HG03280 (cell line): ENCODE data around the gene H1-8.
"Not testable (repeated sequence)": the region's sequence is repeated elsewhere in the genome, so short reads cannot be mapped to it uniquely, and the experiment has no call there.

Experiments
- ATAC-seq: cut with Tn5 transposase; IDR thresholded peaks from one replicate; pipeline ENCODE4 v1.9.1; 2021; ENCODE audit warnings: mild to moderate bottlenecking, moderate library complexity; ENCODE audit not compliant: unreplicated experiment

Gene H1-8

DNA sequence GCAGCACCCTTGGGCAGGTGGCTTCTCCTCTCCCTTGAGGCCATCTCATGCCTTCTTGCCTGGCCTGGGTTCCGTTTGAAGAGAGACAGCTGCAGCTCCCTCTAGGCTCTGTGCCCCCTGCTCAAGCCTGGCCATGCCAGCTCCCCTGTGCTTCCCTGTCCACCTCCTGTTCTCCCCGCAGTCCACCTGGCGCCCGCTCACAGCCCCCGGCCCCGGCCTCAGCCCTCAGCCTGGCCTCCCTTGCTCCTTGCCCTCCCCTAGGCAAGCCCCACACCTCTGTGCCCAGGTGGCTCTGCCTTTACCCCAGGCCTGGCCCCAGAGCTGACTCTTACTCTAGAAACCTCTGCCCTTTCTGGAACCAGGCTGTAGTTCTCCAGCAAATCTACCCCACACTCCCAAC is 28.4 kb upstream of the H1-8 start:
- ATAC-seq, result no peak

DNA sequence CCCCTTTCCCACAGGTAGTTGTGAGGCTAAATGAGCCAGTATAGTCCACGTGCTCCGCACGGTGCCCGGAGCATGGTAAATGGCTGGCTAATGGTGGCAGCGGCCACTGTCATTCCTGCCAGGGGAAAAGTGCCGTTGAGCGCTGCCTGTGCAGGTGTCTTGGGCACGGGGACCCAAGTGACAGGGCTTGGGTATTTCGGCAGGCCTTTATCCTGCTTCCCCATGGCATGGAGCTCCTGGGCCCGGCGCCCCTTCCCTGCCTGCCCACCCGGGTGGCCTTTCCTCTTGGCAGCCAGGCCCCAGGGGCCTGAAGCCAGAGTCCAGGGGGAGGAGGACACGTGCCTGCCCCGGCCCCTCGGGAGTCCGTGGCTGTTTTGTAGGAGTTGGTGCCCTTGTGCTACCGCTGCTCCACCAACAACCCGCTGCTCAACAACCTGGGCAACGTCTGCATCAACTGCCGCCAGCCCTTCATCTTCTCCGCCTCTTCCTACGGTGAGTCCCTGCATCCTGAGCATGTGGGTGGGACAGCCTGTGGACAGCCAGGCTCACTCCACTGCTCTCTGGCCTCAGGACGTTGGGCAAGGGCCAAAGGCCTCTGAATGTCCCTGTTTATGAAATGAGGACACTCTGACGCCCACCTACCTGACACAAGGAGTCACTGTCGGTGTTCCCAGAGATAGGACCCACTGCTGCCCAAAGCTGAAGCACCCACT is 27.7 kb upstream of the H1-8 start:
- not testable (repeated sequence) for ATAC-seq

DNA sequence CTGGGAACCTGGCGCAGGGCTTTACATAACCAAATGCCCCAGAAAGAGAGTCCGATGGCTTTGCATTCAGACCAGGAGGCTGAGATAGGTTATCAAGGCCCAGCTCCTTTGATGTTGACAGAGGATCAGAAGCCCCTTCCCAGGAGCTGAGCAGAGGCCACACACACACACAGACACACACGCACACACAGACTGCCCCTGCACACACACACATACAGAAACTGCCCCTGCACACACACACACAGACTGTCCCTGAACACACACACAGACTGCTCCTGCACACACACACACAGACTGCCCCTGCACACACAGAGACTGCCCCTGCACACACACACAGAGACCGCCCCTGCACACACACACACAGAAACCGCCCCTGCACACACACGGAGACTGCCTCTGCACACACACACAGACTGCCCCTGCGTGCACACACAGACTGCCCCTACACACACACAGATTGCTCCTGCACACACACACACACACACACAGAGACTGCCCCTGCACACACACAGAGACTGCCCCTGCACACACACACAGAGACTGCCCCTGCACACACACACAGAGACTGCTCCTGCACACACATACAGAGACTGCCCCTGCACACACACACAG is 27.0 kb upstream of the H1-8 start:
- ATAC-seq, result not testable (repeated sequence)

DNA sequence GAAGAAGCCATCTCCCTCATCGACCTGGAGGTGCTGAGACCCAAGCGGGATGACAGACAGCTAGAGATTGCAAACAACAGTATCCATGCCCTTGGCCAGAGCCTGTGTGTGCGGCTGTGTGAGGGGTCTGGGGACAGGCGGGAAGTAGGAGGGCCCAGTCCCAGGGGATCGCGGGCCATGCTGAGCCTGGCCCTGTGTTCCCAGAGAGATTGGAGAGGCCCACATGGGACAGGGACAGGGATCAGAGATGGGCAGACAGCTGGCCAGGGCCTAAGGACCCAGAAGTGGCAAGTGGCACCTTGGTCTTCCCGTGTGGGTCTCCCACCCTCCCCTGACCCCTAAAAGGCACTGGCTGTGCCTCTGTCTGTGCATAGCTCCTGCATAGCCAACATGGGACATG is 25.5 kb upstream of the H1-8 start:
- ATAC-seq, result no peak

DNA sequence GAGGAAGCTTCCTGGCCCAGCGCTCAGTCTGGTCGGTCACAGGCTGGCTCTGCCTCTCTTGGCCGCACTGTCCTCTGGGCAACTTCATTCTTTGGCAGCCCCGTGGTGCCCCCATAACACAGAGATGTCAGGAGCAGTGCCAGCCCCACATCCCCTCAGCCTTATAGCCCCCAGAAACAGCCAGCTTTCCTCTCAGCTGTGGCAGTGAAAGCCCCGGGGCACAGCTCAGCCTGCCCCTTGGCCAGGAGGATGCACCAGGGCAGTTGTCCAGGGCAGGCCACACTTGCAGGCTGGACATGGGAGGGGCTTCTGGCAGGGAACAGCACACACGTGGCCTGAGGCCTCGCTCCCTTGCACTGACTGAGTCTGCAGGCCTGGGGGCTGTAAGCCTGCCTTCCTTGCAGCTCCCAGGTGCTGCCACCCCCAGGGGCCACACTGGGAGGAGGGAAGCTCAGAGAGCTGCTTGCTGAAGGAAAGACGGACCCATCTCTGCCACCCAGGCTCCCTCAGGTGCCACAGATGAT is 24.9 kb upstream of the H1-8 start:
- ATAC-seq, result no peak

DNA sequence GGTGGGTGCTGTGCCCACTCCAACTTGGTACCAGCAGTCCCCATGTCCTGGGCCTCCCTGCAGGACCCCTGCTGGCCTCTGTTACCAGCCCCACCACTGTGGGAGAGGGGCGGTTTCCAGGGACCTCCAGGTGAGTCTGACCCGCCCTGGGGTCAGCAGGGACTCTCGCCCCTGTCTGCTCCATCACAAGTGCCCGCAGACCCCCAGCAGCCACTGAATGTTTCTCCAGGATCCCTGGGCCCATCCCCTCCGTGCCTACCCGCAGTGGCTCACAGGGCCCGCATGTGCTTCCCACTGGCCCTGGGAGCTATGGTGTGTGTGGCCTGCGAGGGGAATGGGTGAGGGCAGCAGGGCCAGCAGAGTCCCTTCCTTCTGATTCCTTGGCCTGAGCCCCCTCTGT is 24.4 kb upstream of the H1-8 start:
- ATAC-seq, result no peak

DNA sequence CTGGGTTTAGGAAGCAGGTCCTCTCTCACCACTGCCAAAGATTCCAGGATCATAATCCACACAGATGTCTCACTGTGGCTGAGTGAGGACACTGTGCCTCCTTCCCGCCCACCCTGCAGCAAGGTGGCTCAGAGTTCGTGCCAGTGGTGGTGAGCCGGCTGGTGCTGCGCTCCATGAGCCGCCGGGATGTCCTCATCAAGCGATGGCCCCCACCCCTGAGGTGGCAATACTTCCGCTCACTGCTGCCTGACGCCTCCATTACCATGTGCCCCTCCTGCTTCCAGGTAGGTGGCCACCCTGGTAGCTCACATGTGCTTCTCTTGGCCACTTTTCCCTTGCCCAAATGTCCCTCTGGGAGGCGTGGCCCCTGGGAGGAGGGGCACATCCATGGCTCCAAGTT is 23.5 kb upstream of the H1-8 start:
- ATAC-seq, result no peak

DNA sequence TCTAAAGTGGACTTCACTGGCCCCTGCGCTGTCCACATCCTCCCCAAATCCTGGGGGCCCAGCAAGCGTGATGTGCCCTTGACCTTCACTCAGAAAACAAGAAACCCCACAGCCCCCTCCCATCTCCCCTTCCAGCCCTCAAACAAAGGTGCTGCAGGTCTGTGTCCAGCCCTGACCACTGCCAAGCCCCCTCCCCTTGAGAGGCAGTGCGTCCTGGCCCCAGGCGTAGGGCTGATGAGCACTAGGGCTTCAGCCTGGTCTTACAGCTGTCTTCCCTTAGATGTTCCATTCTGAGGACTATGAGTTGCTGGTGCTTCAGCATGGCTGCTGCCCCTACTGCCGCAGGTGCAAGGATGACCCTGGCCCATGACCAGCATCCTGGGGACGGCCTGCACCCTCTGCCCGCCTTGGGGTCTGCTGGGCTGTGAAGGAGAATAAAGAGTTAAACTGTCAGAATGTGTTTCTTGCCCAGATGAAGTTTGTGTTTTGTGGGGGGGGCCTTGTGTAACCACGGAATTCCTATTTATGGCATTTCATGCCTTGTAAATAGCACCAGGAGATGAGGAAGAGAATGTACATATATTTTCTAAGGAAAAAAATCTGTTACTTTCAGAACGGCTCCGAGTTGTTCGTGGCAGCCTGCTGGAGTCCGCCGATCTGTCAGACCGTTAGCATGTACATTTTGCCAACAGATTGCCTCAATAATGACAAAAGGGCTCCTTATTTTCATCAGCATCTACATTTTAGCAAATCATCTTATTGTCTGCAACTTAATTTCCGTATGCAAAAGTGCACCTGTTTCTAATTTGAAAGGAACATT is 22.9 kb upstream of the H1-8 start:
- ATAC-seq, result no peak

DNA sequence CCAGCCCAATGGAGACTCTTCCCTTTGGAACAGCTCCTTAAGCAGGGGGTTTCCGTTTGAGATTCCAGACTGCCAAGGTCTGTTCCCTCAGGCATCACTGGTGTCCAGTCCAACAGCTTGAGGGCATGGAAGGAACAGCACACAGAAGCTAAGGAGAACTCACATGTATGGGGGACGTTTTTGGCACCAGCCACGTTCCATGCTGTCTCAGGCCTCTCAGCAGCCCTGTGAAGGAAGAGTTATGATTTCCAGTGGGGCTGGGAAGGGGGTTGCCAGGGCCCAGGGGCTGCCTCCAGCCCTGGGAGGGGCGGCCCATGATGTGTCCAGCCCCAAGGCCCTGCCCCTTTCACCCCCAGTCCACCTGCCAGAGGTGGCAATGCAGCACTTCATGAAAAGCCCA is 22.0 kb upstream of the H1-8 start:
- no peak for ATAC-seq

DNA sequence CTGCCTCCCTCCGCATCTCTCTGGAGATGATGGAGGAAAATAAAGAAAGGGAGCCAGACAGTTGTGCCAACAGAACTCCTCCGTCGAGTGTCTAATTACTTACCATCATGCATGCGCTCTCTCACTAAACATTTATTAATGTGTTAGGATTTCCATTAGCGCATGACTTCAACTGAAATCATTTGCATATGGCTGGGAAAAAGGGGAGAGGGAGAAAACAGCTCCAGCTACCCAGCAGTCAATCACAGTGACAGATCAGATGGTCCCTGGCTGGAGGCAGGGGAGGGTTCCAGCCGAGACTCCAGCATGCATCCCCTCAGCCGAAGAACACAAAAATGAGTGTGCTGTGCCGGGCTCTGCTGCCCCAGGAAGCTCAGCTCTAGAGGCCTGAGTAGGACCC is 21.4 kb upstream of the H1-8 start:
- ATAC-seq, result no peak

DNA sequence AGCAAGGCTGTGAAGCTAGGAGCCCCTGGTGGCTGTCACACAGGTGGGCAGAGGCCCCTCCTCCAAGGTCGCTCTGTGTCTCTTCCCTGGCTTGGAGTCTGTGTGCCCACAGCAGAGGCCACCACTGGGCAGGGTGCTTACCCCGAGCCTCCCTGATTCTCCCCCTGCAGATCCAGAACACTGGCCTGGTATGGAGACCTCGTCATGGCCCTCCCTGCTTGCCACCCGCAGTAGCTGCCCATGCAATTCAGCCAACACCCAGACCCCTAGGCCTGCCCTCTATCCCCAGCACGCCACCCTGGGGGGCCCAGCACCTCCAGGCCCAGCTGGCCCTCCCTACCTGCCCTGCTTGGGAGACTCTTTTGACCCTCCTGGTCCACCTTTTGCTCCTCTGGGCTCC is 20.0 kb upstream of the H1-8 start:
- no peak for ATAC-seq

DNA sequence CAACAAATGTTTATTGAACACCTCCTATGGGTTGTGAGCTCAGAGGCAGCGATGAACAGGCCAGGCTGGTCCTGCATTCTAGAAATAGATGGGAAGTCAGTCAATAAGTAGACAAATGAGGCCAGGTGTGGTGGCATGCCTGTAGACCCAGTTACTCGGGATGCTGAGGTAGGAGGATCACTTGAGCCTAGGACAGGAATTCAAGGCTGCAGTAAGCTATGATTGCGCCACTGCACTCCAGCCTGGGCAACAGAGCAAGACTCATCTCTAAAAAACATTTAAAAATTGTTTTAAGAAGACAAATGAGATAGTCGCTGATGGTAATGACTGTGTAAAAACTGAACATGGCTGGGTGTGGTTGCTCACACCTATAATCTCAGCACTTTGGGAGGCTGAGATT is 18.9 kb upstream of the H1-8 start:
- no peak for ATAC-seq

DNA sequence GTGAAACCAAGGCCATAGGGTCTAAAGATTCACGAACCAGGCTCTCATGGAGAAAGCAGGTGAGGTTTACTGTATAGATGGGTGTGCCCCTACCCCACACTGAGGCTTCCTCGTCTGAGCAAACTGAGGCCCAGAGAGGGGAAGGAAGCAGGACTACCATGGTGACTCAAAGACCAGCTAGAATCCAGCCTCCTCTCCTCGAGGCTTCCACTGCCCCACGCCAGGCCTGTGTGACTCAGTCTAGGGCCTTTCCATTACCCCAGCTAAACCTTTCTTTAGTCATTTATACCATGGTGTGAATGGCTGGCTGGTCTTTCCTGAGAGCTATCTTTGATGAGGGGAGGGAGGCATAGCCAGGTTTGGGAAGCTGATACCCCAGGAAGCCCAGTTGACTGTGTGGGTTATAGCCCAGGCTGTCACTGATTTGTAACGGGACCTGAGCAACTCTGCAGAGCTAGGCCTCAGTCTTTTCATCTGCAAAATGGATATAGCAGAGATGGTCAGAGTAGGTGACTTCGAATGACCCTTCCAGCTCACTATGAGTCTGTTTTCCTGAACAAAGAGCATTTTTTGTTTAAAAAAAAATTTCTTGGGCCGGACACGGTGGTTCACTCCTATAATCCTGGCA is 17.5 kb upstream of the H1-8 start:
- ATAC-seq, result no peak

DNA sequence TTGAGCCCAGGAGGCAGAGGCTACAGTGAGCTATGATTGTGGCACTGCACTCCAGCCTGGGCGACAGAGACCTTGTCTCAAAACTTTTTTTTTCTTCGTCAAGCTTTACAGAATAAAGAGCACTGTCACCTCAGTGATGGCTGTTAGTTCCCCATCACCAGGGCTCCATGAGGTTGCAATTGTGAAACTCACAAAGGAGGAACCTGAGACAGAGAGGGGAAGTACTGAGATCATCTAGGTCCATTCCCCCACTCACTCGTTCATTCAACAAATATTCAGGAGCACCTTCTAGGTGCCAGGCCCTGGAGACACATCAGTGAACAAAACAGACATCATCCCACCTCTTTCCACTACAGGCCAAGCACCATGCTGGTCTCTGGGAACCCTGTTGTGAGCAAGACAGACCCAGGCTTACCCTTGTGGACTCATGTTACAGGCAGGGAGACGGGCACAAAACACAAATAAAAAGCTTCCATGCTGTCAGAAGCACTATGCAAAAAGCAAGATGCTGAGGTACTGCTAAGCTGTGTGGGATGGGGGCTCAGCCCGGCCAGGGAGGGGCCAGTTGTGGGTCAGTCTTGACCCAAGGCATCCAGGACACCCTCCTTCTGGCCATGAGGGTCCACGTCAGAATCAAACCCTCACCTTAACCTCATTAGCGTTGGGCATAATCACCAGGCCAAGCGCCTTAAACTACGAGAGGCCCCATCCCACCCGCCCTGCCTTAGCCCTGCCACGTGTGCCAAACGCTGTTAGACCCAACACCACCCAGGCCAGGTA is 16.7 kb upstream of the H1-8 start:
- peak; percentile 83 for ATAC-seq

DNA sequence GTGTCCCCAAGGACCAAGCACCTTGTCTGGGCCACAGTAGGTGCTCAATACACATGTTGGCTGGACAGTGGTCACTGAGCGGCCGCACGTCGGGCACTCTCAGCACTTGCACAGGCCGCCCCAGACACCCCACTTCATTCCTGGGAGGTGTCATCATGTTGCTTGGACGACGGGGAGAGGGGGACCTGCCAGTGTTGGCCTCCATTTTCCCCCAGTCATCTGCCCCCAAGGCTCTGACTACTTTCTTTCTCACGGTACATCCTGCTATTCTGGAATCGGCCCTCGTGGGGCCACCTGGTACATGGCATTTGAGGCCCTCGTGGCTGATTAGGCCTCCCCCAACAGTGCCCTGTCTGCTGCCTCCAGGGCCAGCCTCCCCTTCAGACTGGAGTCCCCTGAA is 15.7 kb upstream of the H1-8 start:
- ATAC-seq, result no peak

DNA sequence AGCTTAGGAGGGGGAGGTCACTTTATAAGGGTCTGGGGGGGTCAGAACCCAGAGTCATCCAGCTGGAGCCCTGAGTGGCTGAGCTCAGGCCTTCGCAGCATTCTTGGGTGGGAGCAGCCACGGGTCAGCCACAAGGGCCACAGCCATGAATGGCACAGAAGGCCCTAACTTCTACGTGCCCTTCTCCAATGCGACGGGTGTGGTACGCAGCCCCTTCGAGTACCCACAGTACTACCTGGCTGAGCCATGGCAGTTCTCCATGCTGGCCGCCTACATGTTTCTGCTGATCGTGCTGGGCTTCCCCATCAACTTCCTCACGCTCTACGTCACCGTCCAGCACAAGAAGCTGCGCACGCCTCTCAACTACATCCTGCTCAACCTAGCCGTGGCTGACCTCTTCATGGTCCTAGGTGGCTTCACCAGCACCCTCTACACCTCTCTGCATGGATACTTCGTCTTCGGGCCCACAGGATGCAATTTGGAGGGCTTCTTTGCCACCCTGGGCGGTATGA is 14.3 kb upstream of the H1-8 start, which contains the start of gene RHO:
Gene RHO, plus strand, starts transcription at position 51 of the 512 bp plus-strand sequence. Its CDS starts 95 bp downstream, at position 146.
- no peak for ATAC-seq

DNA sequence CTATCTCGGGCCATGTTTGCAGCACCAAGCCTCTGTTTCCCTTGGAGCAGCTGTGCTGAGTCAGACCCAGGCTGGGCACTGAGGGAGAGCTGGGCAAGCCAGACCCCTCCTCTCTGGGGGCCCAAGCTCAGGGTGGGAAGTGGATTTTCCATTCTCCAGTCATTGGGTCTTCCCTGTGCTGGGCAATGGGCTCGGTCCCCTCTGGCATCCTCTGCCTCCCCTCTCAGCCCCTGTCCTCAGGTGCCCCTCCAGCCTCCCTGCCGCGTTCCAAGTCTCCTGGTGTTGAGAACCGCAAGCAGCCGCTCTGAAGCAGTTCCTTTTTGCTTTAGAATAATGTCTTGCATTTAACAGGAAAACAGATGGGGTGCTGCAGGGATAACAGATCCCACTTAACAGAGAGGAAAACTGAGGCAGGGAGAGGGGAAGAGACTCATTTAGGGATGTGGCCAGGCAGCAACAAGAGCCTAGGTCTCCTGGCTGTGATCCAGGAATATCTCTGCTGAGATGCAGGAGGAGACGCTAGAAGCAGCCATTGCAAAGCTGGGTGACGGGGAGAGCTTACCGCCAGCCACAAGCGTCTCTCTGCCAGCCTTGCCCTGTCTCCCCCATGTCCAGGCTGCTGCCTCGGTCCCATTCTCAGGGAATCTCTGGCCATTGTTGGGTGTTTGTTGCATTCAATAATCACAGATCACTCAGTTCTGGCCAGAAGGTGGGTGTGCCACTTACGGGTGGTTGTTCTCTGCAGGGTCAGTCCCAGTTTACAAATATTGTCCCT is 13.4 kb upstream of the H1-8 start:
- no peak for ATAC-seq

DNA sequence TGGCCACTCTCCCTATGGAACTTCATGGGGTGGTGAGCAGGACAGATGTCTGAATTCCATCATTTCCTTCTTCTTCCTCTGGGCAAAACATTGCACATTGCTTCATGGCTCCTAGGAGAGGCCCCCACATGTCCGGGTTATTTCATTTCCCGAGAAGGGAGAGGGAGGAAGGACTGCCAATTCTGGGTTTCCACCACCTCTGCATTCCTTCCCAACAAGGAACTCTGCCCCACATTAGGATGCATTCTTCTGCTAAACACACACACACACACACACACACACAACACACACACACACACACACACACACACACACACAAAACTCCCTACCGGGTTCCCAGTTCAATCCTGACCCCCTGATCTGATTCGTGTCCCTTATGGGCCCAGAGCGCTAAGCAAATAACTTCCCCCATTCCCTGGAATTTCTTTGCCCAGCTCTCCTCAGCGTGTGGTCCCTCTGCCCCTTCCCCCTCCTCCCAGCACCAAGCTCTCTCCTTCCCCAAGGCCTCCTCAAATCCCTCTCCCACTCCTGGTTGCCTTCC is 12.7 kb upstream of the H1-8 start:
- ATAC-seq, result no peak

DNA sequence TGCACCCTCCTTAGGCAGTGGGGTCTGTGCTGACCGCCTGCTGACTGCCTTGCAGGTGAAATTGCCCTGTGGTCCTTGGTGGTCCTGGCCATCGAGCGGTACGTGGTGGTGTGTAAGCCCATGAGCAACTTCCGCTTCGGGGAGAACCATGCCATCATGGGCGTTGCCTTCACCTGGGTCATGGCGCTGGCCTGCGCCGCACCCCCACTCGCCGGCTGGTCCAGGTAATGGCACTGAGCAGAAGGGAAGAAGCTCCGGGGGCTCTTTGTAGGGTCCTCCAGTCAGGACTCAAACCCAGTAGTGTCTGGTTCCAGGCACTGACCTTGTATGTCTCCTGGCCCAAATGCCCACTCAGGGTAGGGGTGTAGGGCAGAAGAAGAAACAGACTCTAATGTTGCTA is 12.2 kb upstream of the H1-8 start:
- ATAC-seq, result no peak
